GM19438 (cell line): ENCODE measurements around the gene EEF2K.
"Not testable (repeated sequence)": the region's sequence is repeated elsewhere in the genome, so short reads cannot be mapped to it uniquely, and the experiment has no call there.

Experiments used
- ATAC-seq: cut with Tn5 transposase; IDR thresholded peaks from one replicate; pipeline ENCODE4 v1.9.1; 2021; ENCODE audit warnings: low read depth; ENCODE audit not compliant: unreplicated experiment

EEF2K gene

DNA sequence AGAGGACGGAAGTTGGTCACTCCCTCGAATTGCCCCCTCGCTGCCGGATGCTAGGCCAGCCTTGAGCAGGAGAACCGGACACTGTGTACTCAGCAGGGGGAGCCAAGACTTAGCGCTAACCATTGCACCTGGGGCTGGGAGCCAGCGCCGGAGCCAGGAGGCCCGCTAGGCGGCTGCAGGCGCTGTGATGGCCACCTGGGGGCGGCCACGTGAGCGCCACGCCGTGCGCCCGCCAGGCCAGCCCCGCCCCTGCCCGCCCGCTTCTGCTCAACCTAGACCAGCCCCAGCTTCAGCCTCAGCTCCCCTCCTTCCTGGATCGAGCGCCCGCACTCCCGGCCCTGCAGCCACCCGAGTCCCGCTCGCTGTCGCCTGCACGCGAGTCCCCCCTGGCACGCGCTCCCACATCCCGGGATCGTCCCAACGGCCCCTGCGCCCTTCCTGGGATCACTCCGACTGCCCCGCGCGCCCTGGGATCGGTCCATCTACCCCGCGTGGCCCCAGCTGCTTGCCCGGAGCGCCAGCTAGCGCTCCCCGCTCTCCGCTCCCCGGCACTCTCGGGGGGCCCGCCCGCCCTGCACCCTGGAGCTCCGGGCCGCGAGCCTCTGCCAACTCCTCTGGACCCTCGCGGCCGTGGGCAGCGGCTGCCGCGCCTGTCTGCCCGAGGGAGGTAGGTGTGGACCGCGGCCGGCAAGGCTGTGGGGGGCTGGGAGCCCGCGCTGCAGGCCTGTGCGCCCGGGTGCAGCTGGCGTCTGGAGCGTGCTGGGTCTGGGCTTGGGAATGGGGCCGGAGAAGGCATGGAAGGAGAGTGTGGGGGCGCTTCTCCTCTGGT, at the start of gene EEF2K:
Gene EEF2K, plus strand, starts transcription at position 266 of the 829 bp plus-strand sequence. CDS start 19,452 bp downstream, outside the sequence.
- peak; percentile 86 for ATAC-seq

DNA sequence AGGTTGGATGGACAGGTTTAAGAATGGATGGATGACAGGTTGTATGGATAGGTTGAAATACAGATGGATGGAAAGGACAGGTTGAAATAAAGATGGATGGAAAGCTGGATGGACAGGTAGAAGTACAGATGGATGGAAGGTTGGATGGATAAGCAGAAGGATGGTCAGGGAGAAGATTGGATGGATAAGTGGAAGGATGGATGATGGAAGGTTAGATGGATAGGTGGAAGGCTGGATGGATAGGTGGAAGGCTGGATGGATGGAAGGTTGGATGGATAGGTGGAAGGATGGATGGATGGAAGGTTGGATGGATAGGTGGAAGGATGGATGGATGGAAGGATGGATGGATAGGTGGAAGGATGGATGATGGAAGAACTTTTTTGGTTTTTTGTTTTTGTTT, 44.7 kb upstream of the EEF2K start:
- ATAC-seq, result no peak

DNA sequence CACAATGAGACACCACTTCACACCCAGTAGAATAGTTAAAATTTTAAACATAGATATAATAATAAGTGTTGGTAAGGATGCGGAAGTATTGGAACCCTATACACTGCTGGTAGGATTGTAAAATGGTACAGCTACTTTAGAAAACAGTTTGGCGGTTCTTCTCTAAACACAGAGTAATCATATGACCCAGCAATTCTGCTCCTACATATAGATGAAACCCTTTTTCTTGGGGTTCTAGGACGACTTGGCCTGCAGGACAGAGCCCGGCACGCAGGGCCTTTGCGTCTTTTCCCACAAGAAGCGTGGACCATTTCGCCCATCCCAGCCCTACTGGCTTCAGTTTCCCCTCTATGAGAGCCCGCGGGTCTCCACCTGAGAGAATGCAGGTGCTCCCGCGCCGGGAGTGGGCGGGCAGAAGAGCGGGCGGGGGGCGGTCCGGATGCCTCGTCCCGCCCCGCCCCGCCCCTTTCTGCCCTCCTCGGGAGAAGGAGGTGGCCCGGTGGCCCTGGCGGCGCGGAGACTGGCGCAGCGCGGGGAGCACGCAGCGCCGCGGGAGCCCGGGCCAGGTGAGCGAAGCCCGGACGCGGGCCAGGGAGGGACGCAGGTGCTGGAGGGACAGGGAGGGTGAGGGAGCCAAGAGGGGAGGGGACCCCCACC, 44.0 kb upstream of the EEF2K start, which contains the start of gene SDR42E2:
Gene SDR42E2, plus strand, starts transcription at position 508 of the 657 bp plus-strand sequence. CDS start 3,077 bp downstream, outside the sequence.
- ATAC-seq, result no peak

DNA sequence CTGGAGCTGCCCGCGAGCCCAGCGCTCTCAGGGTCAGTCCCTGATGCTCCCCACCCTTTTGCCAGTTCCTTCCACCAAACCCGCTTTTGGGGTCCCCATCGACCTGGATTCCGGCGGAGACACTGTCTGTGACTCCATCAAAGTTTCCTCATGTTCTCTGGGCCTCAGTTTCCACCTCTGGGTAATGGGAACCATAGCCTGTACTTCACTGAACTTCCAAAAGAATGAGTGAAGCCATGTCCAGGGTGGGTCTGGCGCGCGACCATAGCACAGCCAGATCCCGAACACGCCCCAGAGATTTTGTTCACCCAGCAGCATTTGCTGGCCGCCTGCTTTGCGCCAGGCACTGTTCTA, 43.4 kb upstream of the EEF2K start:
- ATAC-seq, result no peak

DNA sequence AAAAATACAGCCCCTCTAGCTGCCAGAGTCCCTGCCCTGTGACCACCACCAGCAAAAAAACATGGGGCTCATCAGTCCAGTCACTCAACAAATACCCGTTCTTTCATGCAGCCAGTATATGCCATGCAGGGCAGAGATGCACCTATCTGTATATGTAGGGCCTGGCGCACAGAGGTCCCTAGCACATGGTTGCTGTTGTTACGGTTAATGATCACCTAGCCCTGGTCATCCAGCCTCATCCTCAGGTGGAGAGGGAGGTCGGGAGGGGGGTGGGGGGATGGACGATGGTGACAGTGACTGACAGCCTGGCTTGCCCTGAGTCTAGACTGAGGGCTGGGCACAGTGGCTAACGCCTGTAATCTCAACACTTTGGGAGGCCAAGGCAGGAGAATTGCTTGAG, 42.3 kb upstream of the EEF2K start:
- ATAC-seq, result no peak

DNA sequence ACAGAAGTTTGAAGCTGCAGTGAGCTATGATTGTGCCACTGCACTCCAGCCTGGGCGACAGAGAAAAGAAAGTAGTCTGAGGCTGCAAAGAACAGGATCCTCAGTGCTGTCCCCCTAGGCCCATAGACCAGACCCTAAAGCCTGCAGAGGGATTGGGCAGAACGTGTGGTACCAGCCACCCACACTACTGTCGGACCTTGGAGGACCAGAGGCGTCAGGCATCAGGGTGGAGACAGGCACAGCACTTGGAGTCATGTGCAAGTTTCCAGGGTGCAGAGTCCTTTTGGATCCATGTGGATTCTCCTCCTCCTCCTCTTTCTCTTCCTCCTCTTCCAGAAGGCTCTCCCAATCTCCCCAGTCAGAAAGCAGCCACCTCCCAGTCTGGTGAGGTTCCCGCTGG, 41.6 kb upstream of the EEF2K start:
- ATAC-seq, result no peak

DNA sequence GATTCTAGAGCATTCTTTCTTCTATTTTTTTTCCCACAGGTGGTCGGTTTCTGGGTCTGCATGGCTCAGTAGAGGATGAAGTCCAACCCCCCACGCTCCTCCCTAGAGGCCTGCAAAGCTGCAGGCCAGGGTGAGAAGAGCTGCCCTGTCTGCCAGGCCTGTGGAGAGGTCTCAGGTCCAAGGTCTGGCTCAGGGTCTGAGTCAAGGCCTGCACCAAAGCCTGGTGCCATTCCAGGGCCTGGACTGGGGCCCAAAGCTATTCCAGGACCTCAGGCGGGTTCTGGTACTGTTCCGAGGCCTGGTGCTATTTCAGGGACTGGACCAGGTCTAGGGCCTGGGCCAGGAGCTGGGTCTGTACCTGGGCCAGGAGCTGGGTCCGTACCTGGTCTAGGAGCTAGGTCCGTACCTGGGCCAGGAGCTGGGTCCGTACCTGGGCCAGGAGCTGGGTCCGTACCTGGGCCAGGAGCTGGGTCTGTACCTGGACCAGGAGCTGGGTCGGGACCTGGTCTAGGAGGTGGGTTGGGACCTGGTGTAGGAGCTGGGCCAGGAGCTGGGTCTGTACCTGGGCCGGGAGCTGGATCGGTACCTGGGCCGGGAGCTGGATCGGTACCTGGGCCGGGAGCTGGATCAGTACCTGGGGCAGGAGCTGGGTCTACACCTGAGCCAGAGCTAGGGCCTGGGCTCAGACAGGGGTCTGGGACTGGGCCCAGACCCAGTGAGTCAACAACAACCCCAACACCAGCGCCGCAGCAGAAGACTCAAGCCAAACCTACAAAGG, 40.4 kb upstream of the EEF2K start:
- ATAC-seq, result no peak

DNA sequence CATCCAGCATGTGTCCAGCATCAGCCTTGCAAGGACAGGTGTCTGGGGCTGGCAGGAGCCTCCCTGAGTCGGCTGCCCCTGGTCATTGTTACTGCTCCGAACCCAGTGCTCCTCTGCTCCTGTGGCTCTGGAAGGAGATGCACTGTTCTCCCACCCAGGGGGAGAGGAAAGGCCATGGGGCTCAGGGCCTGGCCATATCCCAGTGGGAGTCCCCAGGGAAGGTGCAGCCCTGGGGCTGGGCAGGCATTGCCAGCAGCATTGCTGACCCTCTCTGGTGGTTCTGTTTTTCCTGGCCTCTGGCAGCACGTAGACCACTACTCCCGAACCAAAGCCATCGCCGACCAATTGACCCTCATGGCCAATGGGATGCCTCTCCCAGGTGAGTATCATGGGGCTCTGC, 34.1 kb upstream of the EEF2K start:
- ATAC-seq, result no peak

DNA sequence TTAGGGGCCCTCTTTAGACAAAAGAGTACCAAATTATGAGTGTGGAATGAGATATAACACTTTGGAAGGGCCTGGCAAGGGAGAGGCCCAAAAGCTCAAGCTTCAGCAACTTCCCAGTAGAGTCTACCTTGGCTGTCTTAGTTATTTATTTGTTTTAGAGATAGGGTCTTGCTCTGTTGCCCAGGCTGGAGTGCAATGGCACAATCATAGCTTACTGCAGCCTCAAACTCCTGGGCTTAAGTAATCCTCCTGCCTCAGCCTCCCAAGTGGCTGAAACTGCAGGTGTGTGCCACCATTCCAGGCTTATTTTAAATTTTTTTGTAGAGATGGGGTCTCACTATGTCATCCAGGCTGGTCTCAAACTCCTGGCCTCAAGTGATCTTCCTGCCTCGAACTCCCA, 33.4 kb upstream of the EEF2K start:
- ATAC-seq, result not testable (repeated sequence)

DNA sequence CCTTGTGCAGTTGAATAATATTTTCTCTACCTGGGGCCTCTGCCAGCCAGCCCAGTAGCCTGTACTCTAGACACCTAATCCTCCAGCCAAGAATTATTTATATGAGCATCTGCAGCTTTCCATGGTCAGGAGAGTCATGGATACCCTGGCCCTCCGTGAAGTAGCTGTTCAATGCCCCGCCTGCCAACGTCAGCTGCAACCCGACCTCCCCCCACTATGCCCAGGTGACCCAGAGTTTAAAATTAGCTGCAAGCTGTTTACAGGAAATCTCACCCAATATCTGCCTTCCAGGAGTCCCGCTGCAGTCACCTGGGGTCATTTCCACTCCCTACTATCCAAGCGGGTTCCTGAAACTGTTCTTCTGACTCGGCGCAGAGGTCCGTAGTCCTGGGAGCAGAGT, 31.4 kb upstream of the EEF2K start:
- no peak for ATAC-seq

DNA sequence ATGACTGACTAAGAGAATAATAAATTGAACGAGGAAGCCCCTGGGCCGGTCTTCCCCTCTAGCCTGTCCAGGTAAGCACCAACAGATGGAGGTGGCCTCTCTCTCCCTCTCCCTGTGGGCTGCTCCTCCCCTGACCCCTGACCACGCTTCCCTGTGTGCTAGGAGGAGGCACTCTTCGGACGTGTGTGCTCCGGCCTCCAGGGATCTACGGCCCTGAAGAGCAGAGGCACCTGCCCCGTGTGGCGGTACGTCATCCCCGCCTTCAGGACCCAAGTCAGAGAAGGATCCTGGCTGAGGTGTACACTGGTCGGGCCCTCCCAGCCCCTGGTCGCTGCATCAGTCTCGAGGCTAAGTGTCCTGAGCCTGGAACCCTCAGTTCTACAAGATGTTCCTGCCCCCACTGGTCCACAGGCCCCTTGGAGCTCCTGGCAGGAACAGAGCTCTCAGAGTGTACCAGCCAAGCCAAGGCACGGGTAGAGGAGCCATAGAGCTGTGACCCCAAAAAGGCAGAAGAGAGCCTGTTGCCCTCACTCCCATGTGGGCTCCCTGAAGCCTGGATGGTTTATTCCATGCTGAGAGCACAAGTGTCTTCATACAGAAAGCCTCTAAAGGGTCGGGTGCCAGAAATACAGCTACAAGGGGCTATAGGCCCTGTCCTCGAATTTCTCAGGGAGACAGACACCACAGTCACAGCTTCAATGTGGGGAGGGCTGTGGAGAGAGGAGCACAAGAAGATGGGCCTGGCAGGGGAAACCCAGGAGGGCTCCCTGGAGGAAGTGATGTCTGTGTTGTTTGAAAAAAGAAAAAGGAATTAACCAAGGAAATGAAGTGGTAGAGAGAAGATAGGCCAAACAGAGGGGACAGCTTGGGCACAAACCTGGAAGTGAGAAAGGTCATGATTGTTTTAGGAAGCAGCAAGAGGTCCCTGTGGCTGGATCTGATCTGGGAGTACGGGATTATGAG, 27.8 kb upstream of the EEF2K start:
- no peak for ATAC-seq

DNA sequence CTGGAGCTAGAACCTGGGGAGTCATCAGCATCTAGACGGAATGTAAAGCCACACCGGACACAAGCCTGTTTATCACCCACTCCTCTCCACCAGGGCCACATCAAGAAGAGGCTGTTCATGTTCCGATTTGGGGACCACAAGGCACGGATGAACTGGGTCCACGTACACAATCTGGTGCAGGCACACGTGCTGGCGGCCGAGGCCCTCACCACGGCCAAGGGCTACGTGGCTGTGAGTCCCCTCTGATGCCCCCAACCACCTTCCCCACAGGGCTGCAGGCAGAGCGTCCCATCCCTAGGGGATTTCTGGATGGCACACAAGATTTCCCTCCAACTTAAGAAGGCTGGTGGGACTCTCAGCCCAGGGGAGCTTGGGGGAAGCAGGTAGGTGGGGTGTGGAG, 24.7 kb upstream of the EEF2K start:
- no peak for ATAC-seq

DNA sequence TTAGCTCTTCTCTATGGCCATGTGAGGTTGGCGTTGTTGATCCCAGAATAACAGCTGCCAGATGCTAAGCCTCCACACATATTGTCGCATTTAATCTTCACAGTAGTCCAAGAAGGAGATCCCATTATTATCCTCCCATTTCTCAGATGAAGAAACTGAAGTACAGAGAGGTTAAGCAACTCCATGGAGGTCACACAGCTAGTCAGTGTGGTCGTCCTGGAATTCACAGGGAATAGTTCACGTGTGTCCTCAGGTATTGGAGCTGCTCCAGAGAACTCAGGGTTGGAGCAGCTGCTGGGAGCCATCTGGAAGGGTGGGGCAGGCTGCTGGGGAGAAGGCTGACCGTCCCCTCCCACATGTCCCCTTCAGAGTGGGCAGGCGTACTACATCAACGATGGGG, 24.2 kb upstream of the EEF2K start:
- no peak for ATAC-seq

DNA sequence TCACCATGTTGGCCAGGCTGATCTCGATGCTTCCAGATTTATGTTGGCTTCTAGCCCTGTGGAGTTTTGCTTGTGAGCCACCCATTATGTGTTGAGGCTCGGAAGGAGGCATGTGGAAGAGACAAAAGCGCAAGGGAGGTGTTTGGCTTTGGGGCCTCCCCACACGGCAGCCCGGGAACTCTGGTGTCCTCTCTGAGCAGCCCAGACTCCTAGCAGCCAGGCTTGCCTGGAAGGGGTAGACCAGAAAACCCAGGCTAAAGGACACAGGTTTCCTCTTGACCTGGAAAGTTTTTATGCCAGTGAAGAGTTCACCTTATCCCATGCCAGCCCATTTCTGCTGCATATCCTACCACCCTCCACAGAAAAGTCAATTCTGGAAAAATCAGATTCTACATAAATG, 22.7 kb upstream of the EEF2K start:
- no peak for ATAC-seq

DNA sequence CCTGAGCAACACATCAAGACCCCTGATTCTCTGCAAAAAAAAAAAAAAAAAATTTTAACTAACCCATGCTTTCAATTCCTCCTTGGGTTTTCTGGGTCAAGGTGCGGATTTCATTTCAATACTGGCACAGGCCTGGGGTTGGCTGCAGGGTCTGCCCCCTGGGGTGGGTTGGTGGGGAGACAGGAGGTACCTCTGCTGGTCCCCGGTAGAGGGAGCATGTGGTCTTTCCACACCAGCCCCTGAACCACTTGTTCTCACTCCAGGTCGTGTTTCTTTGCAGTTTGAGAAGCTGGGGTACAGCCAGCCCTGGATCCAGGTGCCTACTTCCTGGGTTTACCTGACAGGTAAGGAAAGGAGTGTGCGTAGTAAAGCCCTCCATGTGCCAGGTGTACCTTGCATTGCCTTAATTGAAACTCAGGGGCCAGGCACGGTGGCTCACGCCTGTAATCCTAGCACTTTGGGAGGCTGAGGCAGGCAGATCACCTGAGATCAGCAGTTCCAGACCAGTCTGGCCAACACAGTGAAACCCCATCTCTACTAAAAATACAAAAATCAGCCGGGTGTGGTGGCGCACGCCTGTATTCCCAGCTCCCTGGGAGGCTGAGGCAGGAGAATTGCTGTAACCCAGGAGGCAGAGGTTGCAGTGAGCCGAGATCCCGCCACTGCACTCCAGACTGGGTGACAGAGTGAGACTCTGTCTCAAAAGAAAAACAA, 22.0 kb upstream of the EEF2K start:
- no peak for ATAC-seq

DNA sequence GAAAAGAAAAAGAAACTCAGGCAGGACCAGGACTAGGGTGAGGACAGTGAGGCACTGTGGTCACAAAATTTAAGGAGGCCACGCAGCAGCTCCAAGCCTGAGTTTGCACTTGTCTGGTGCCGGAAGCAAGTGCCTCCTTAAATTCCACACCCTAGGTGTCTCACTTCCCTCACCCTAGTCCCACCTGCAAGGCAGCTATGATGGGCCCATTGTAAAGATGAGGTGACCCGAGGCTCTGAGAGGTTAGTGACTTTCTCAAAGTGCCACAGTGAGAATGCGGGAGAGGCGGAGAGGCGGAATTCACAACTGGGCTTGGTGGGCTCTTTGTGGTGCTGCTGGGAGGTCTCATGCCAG, 21.5 kb upstream of the EEF2K start:
- no peak for ATAC-seq

DNA sequence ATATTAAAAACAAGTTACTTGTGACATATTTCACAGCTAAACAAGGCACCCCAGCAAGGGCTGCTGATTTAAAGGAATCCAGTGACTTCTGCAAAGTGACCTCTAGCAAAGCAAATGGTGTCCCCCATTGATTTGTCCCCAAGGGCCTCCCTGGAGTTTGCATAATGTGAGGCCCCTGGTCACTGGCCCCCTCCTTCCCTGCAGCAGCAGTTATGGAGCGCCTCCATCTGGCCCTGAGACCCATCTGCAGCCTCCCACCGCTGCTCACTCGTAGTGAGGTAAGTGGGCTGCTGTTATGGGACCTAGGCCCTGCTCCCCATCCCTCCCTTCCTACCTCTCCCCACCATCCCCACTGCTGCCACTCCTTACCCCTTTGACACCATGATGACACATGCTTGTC, 19.6 kb upstream of the EEF2K start:
- ATAC-seq, result no peak

DNA sequence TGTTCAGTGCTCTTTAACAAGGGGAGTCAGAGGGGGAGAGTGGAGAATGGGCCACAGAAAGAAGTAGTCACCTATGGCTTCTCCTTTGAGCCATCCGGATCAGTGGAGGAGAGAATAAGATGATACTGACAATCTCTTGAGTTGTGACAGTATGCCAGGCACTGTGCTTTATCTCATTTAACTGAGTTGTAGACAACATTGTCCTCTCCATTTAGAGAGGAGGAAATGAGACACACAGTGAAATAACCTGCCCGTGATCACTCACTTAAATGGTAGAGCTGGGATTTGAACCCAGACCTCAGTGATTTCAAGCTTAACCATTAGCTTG, 17.8 kb upstream of the EEF2K start:
- ATAC-seq, result no peak

DNA sequence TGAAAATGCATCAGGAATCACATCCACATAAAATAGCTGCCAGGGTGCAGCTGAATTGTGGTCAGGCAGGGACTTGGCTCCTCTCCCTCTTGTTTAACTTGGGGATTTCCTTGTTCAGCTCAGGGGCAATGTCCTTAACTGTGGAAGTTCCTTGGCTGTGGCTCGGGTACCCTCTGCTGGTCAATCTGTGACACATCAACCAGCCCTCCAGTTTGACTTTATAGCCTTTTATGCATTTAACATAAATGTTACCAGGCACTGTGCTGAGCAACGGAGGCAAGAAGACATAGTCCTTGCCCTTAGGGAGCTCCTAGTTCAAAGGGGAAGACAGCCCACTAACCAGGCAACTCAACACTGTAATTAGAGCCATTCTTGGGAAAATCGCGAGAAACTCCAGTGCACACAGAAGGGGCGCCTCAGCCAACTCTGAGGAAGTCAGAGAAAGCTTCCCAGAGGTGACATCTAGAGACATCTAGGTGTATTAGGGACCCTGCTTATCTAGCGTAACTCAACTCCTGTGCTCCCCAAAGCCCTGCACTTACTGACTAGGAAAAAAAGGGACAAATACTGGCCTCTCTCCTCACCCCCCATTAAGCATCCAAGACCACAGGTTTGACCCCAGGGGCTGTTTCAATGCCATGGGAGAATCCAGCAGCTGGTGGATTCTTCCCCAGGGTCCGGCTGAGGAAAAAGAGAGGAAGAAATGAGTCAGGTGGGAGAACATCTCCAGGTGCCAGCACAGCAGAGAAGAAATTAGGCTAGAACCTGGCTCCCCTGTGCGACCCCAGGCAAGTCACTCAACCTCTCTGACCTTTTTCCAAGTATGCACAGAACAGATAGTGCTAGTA, 17.3 kb upstream of the EEF2K start:
- no peak for ATAC-seq
